ENCODE measurements around the gene PLXNA1. TPM values are rescaled to one million over a fixed set of nuclear protein-coding genes. Genes with fewer than 3 reads are reported as not detected.

Gene PLXNA1
- 10 to 100 TPM in 1 of 2 experiments, 1 to 10 TPM in 1; 4.6 to 15.0 TPM for total RNA-seq

DNA sequence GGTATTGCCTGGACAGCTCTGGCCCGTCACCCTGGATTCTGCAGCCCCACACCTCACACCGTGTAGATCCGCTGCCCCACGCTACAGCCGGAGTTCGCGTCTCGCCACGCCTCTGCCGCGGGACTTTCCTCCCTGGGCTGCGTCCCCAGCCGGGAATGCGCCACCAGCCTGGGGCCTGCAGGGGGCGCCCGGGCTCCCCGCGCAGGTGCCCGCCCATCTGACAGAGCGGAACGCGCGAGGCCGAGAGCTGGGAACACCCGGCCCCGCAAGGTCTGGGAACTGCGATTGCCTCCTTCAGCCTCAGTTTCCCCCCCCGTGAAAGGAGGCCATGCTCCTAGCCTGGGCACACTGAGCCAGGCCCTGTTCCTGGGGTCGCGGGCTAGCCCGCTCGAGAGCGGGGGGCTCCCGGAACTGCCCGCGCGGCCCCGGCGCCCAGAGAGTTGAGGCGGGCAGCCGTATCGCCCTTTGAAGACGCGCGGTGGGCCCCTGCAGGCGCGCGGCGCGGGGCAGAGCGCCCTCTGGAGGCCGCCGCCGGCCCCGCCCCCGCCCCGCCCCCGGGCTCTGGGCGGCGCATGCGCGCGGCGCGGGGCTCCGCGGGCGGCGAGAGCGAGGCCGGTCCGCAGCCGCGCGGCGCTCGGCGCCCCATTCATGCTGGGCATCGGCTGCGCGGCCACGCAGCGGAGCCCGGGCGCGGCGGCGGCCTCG lies at the start of gene PLXNA1:
PLXNA1 (plus strand) TSS at position 645 of the 705 bp plus-strand sequence. CDS start 5,479 bp downstream, outside the sequence.
- CTCF ChIA-PET: interaction anchor here (0.6 to 3.2 kb wide), 23 partner anchors 9 to 499 kb away, joined by 3 to 18 read pairs (median 3); no protein-coding TSS in a partner anchor
- Mint-ChIP-seq H3K27ac (peak within 1 kb of the TSS; percentile 75), H3K27me3 (peaks cover 25% of the 10 kb centered on the region), H3K4me1 (peaks cover 19% of the 10 kb centered on the region), H3K9me3 (ENCODE audit: low read depth) (no peaks in the 10 kb centered on the region), H3K36me3 (no peaks in the 10 kb centered on the region), H3K4me3 (peak within 1 kb of the TSS; percentile 75)
- ATAC-seq (peak; percentile 86), DNase-seq (peak; percentile 87)

GRCh38 chr3:126934031-126934531 lies 48.8 kb upstream of the PLXNA1 start:
- Mint-ChIP-seq H3K4me1 (peaks cover 24% of the 10 kb centered on the region), H3K4me3 (no peak overlapping the region), H3K27me3 (no peaks in the 10 kb centered on the region), H3K27ac (no peak overlapping the region), H3K9me3 (ENCODE audit: low read depth) (no peaks in the 10 kb centered on the region), H3K36me3 (no peaks in the 10 kb centered on the region)
- DNase-seq (no peak), ATAC-seq (no peak)
- CTCF ChIA-PET: interaction anchor here (0.9 to 1.2 kb wide), 3 partner anchors 10 to 181 kb away, joined by 3 to 4 read pairs (median 3); no protein-coding TSS in a partner anchor

DNA sequence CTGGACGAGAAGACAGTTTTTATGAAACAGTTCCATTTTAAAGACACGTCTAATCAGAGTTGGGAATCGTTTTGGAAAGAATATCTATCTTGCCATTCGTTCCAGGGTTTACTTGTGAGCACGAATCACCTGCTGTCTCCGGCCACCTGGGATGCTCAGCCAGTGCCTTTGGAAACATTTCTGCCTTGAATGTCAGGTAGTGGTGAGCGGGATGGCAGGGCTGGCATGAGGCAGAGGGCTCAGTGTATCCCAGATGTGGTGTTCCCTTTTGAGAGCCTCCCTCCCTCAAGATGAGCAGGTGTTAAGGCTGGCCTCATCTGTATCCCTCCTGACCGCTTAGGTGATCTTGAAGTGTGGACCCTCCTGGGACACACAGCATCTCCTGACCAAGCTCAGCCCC lies 47.9 kb upstream of the PLXNA1 start:
- H3K27me3 Mint-ChIP-seq: no peaks in the 10 kb centered on the region
- H3K27ac Mint-ChIP-seq: no peak overlapping the region
- H3K9me3 Mint-ChIP-seq (ENCODE audit: low read depth): no peaks in the 10 kb centered on the region
- DNase-seq: no peak
- H3K4me1 Mint-ChIP-seq: peaks cover 24% of the 10 kb centered on the region
- H3K4me3 Mint-ChIP-seq: no peak overlapping the region
- no peak for ATAC-seq
- H3K36me3 Mint-ChIP-seq: no peaks in the 10 kb centered on the region
- CTCF ChIA-PET: interaction anchor here (1.2 kb wide), 2 partner anchors 11 to 182 kb away, joined by 3 to 4 read pairs; no protein-coding TSS in a partner anchor

- CTCF ChIA-PET: interaction anchor here (1.2 to 3.5 kb wide), 2 partner anchors 11 to 43 kb away, joined by 3 to 7 read pairs; no protein-coding TSS in a partner anchor
- no peak overlapping the region for H3K27ac Mint-ChIP-seq
- DNase-seq (peak; percentile 55), ATAC-seq (peak; percentile 61)
- no peaks in the 10 kb centered on the region for H3K27me3 Mint-ChIP-seq
- no peak overlapping the region for H3K4me3 Mint-ChIP-seq
- no peaks in the 10 kb centered on the region for H3K36me3 Mint-ChIP-seq
- peaks cover 24% of the 10 kb centered on the region for H3K4me1 Mint-ChIP-seq
- no peaks in the 10 kb centered on the region for H3K9me3 Mint-ChIP-seq (ENCODE audit: low read depth)
Measured at GRCh38 chr3:126935756-126936509, 47.0 kb upstream of the PLXNA1 start.

DNA sequence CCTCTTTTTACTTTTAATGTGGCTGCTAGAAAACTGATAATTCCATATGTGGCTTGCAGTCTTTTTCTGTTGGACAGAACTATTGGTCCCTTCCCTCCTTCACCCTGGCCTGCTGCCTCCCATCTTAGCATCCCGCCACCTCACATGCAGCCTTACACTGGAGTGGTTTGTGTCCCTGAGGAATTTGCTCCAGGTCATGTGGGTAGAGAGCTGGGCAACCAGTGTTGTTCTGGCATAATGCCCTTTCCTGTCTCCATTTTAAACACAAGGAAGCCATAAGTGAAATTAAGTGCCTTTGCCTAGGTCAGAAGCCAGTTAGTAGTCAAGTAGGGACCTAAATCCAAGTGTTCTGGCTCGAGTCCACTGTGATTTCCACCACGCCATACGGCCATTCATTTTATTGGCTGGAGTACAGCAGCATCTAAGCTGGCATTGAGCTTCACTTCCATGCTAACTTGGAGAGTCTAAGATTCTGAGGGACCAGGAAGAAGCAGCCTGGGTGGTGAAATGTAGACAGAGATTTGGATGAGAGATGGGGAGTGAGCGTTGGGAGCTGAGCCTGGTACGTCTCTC lies 46.0 kb upstream of the PLXNA1 start:
- DNase-seq (no peak), ATAC-seq (no peak)
- no peaks in the 10 kb centered on the region for H3K27me3 Mint-ChIP-seq
- CTCF ChIA-PET: interaction anchor here (0.8 to 3.5 kb wide), 5 partner anchors 10 to 185 kb away, joined by 3 to 7 read pairs (median 4); no protein-coding TSS in a partner anchor
- no peak overlapping the region for H3K4me3 Mint-ChIP-seq
- H3K27ac Mint-ChIP-seq: peak overlapping the region; percentile 50
- H3K4me1 Mint-ChIP-seq: peaks cover 29% of the 10 kb centered on the region
- no peaks in the 10 kb centered on the region for H3K36me3 Mint-ChIP-seq
- H3K9me3 Mint-ChIP-seq (ENCODE audit: low read depth): no peaks in the 10 kb centered on the region

- DNase-seq: no peak
- ATAC-seq: no peak
- CTCF ChIA-PET: interaction anchor here (0.8 to 3.5 kb wide), 4 partner anchors 10 to 186 kb away, joined by 3 to 7 read pairs (median 4); no protein-coding TSS in a partner anchor
- H3K27ac Mint-ChIP-seq: no peak overlapping the region
- peaks cover 32% of the 10 kb centered on the region for H3K4me1 Mint-ChIP-seq
- H3K9me3 Mint-ChIP-seq (ENCODE audit: low read depth): no peaks in the 10 kb centered on the region
- H3K27me3 Mint-ChIP-seq: no peaks in the 10 kb centered on the region
- no peak overlapping the region for H3K4me3 Mint-ChIP-seq
- no peaks in the 10 kb centered on the region for H3K36me3 Mint-ChIP-seq
Measured at GRCh38 chr3:126937533-126937932, 45.4 kb upstream of the PLXNA1 start.

- H3K27ac Mint-ChIP-seq: no peak overlapping the region
- DNase-seq (no peak), ATAC-seq (no peak)
- CTCF ChIA-PET: interaction anchor here (1.4 to 3.5 kb wide), 3 partner anchors 9 to 186 kb away, joined by 4 to 7 read pairs (median 4); no protein-coding TSS in a partner anchor
- H3K4me3 Mint-ChIP-seq: no peak overlapping the region
- no peaks in the 10 kb centered on the region for H3K27me3 Mint-ChIP-seq
- H3K4me1 Mint-ChIP-seq: peaks cover 32% of the 10 kb centered on the region
- no peaks in the 10 kb centered on the region for H3K36me3 Mint-ChIP-seq
- H3K9me3 Mint-ChIP-seq (ENCODE audit: low read depth): no peaks in the 10 kb centered on the region
Measured at GRCh38 chr3:126937973-126938372, 44.9 kb upstream of the PLXNA1 start.

DNA sequence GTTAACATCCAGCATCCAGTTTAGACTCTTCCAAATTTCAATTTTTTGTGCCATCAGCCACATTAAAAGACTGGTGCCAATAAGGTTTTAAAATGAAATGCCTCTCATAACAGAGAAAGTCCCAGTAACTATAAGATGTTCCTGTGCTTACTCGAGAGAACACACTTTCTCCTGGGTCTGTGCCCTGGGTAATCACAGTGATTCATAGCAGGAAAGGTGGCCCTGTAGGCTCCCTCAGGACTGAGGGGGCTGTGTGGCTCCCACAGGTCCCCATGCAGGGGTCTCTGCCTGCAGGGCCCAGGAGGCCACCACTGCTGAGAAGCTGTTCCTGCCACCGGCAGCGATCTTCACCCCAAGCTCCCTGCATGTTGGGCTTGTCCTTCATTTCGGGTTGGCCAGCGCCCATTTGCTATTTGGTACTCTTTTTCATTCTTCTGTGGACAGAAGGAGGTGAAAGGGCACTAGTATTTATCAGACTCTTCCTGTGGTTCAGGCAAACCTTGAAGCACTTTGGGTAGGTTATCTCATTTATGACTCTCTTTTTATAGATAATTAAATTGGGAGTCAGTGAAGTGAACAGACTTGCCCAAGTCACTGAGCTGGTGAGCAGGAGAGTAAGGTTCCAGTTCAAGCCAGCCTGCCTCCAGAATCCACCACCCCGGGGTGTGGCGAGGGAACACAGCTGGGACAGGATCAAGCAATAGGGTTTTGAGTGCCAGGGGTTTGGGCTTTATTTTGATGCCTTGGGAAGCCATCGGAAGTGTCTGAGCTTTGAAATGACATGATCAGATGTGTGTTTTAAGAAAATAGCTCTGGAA lies 44.2 kb upstream of the PLXNA1 start:
- H3K4me3 Mint-ChIP-seq: no peak overlapping the region
- CTCF ChIA-PET: interaction anchor here (3.5 kb wide), 1 partner anchor 8 kb away, joined by 7 read pairs; no protein-coding TSS in a partner anchor
- no peaks in the 10 kb centered on the region for H3K27me3 Mint-ChIP-seq
- ATAC-seq: no peak
- no peaks in the 10 kb centered on the region for H3K9me3 Mint-ChIP-seq (ENCODE audit: low read depth)
- H3K4me1 Mint-ChIP-seq: peaks cover 32% of the 10 kb centered on the region
- H3K27ac Mint-ChIP-seq: no peak overlapping the region
- H3K36me3 Mint-ChIP-seq: no peaks in the 10 kb centered on the region
- DNase-seq: no peak

GRCh38 chr3:126939338-126939718 lies 43.6 kb upstream of the PLXNA1 start:
- no peak overlapping the region for H3K4me3 Mint-ChIP-seq
- CTCF ChIA-PET: interaction anchor here (3.5 kb wide), 1 partner anchor 8 kb away, joined by 7 read pairs; no protein-coding TSS in a partner anchor
- ATAC-seq (no peak), DNase-seq (no peak)
- no peaks in the 10 kb centered on the region for H3K36me3 Mint-ChIP-seq
- H3K4me1 Mint-ChIP-seq: peaks cover 32% of the 10 kb centered on the region
- no peak overlapping the region for H3K27ac Mint-ChIP-seq
- H3K27me3 Mint-ChIP-seq: no peaks in the 10 kb centered on the region
- no peaks in the 10 kb centered on the region for H3K9me3 Mint-ChIP-seq (ENCODE audit: low read depth)

DNA sequence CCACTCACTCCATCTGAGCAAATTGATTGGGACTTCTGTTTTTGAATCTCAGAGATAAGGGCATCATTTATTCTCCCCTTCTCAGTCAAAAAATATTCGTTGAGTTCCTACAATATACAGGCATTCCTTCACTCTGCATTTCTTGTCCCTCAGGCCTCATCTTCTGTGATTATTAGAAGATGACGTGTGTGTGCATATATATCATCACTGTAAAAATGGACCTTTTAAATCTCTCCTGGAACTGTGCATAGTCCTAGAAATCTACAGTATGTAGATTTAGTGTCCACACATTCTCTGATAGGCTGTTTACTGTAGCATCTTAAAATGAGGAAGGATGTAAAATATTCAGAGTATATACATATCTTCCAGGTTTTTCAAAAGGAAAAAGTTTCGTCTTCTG lies 43.2 kb upstream of the PLXNA1 start:
- H3K4me1 Mint-ChIP-seq: peaks cover 32% of the 10 kb centered on the region
- no peaks in the 10 kb centered on the region for H3K36me3 Mint-ChIP-seq
- no peak overlapping the region for H3K4me3 Mint-ChIP-seq
- H3K27me3 Mint-ChIP-seq: no peaks in the 10 kb centered on the region
- no peak for DNase-seq
- H3K27ac Mint-ChIP-seq: no peak overlapping the region
- no peak for ATAC-seq
- no peaks in the 10 kb centered on the region for H3K9me3 Mint-ChIP-seq (ENCODE audit: low read depth)
- CTCF ChIA-PET: no interaction called here

DNA sequence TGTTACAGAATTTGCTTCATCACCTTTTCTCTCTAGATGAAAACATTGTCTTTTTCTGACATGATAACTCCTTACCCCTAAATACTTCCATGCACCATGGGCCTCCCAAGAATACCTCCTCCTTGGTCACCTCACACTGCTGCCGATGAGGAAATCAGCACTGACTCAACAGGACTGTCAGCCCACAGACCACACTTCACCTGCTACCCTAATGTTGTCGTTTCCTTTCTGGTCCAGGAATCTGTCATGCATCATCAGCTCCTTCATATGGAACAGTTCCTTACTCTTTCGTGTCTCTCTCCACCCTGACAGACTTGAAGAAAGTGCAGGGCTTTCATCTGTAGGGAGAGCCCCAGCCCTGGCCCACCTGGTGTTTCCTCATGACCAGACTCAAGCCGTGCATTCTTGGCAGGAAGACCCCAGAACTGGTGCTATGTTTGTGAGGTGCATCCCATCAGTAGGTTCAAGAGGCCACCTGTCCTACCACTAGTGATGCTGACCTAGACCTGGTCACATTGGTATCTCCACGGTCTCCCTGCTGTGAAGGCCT lies 41.1 kb upstream of the PLXNA1 start:
- H3K4me1 Mint-ChIP-seq: peaks cover 18% of the 10 kb centered on the region
- no peak overlapping the region for H3K27ac Mint-ChIP-seq
- ATAC-seq (no peak), DNase-seq (no peak)
- no peak overlapping the region for H3K4me3 Mint-ChIP-seq
- CTCF ChIA-PET: no interaction called here
- H3K9me3 Mint-ChIP-seq (ENCODE audit: low read depth): no peaks in the 10 kb centered on the region
- no peaks in the 10 kb centered on the region for H3K36me3 Mint-ChIP-seq
- no peaks in the 10 kb centered on the region for H3K27me3 Mint-ChIP-seq
